ENCODE results near the gene APOL2.
"Not testable (repeated sequence)": the region's sequence is repeated elsewhere in the genome, so short reads cannot be mapped to it uniquely, and the experiment has no call there.

GRCh38 chr22:36250292-36250960 lies 11.1 kb upstream of the APOL2 start:
- TF ChIP-seq EZH2 (IDR thresholded peaks at IDR 0.05; ENCODE audit: borderline replicate concordance, low read depth, low read length, severe bottlenecking); CTCF (IDR thresholded peaks at IDR 0.05; ENCODE audit: borderline replicate concordance, extremely low read depth, low read length, poor library complexity, severe bottlenecking): not testable (repeated sequence)
